Lung (tissue), 12 donors: ENCODE results near the gene HUS1. TPM values are rescaled to one million over a fixed set of nuclear protein-coding genes. Genes with fewer than 3 reads are reported as not detected.

Experiments
- ATAC-seq: fragments of 200-7000 bp; cut with Tn5 transposase; one replicate; pipeline ENCODE4 v1.9.1; 2020; ENCODE audit warnings: moderate number of reproducible peaks; ENCODE audit not compliant: insufficient read depth, low FRiP score
- DNase-seq, 3 donors: peaks; one replicate each; pipeline ENCODE4 v3.0.0-alpha.2; 2013 to 2017
- H3K27ac ChIP-seq, 2 donors: one replicate each; pipeline ENCODE4 v1.5.1; 2013; ENCODE audit warnings: mild to moderate bottlenecking in 2 of 2, moderate library complexity in 2 of 2, control low read depth in 1 of 2, inconsistent platforms in 1 of 2, low read depth in 1 of 2, low read length in 1 of 2
- H3K27me3 ChIP-seq, 3 donors: one replicate each; pipeline ENCODE4 v1.5.1; 2013; ENCODE audit warnings: low read length in 2 of 3; ENCODE audit not compliant: control insufficient read depth in 3 of 3, insufficient read depth in 3 of 3
- H3K36me3 ChIP-seq, 4 donors: one replicate each; pipeline ENCODE4 v1.5.1; 2013; ENCODE audit warnings: low read length in 4 of 4, mild to moderate bottlenecking in 1 of 4, moderate library complexity in 1 of 4; ENCODE audit not compliant: control insufficient read depth in 4 of 4, insufficient read depth in 4 of 4
- H3K4me1 ChIP-seq, 5 donors: one replicate each; pipeline ENCODE4 v1.5.1; 2013; ENCODE audit warnings: low read length in 5 of 5, mild to moderate bottlenecking in 2 of 5, moderate library complexity in 1 of 5; ENCODE audit not compliant: control insufficient read depth in 5 of 5, insufficient read depth in 5 of 5
- H3K4me3 ChIP-seq: one replicate; pipeline ENCODE4 v1.5.1; 2013; ENCODE audit warnings: mild to moderate bottlenecking, control low read depth, moderate library complexity
- H3K9ac ChIP-seq, 2 donors: one replicate each; pipeline ENCODE4 v1.5.1; 2013; ENCODE audit warnings: low read length in 2 of 2, control low read depth in 1 of 2; ENCODE audit not compliant: insufficient read depth in 1 of 2
- H3K9me3 ChIP-seq, 4 donors: one replicate each; pipeline ENCODE4 v1.5.1; 2013; ENCODE audit warnings: low read length in 3 of 4, mild to moderate bottlenecking in 1 of 4, moderate library complexity in 1 of 4; ENCODE audit not compliant: control insufficient read depth in 4 of 4, insufficient read depth in 3 of 4
- CTCF ChIP-seq: IDR thresholded peaks from 2 replicates; pipeline ENCODE4 v1.5.1; 2012; ENCODE audit warnings: mild to moderate bottlenecking; ENCODE audit errors: control extremely low read depth, extremely low read depth
- WGBS, 2 donors: extraction: QIAGEN DNeasy Blood & Tissue Kit; methylation state at CpG; one replicate each; pipeline ENCODE4 v1.1.7; 2013; 5-methylcytosine and 5-hydroxymethylcytosine counted together
- polyA plus RNA-seq, 2 donors: library from polyadenylated mRNA; stranded (reverse); fragments of 200-250 nt; gene quantifications; one replicate each; pipeline ENCODE4 v1.2.1, GENCODE V29; 2013
- total RNA-seq, 2 donors: library from RNA; depleted of rRNA in 1 of 2; stranded (reverse); fragments of >200 nt in 1 of 2; gene quantifications; one replicate each; pipeline ENCODE4 v1.2.1, GENCODE V29; 2014 to 2021
- donor health status: control.
- donor health status: control.
- donor health status: Bipolar disorder and iron deficiency.
- donor health status: healthy.
- donor health status: DM: yes; HTN: yes; CAD: no.

HUS1 gene
- total and polyA plus RNA-seq, 4 donors, result 10.3 to 33.9 (median 19.3) TPM

GRCh38 chr7:48009954-48010353, 30.5 kb upstream of the HUS1 start:
- ATAC-seq (no peak), DNase-seq (no peak)
- 94 to 99% methylated on average over 4 of the region's 4 CpGs for WGBS, 2 donors
- no peaks in the 10 kb centered on the region for H3K27me3 ChIP-seq
- no peak for TF ChIP-seq CTCF
- H3K36me3 ChIP-seq, result no peaks in the 10 kb centered on the region
- no peak overlapping the region for H3K27ac ChIP-seq
- no peak overlapping the region for H3K4me3 ChIP-seq
- H3K4me1 ChIP-seq, result peaks cover 0 to 24% (median 6%) of the 10 kb centered on the region in 5 donors
- H3K9me3 ChIP-seq, result no peaks in the 10 kb centered on the region
- H3K9ac ChIP-seq, result no peak overlapping the region

DNA sequence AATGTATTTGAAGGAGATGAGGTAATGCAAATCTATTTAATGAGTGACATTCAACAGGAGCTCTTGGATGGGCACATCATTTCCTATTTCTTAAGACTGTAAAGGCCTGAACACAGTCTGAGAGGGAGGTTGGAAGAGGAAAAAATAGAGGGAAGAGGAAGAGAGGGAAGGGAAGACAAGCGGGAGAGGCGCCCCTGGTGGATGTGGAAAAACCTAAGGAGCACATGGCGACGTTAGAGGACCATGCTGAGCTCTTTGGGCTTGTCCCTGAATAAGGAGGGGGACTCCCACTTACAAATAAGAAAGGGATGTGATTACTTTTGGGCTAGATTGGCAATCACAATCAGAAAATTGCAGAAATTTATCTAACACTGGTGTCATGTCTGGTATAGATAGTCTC, 29.8 kb upstream of the HUS1 start:
- Histone ChIP-seq H3K27ac (no peak overlapping the region), H3K4me3 (no peak overlapping the region), H3K9ac (no peak overlapping the region), H3K36me3 (no peaks in the 10 kb centered on the region), H3K27me3 (no peaks in the 10 kb centered on the region), H3K9me3 (no peaks in the 10 kb centered on the region), H3K4me1 (peaks cover 0 to 27% (median 6%) of the 10 kb centered on the region in 5 donors)
- ATAC-seq (no peak), DNase-seq (no peak)
- no peak for TF ChIP-seq CTCF
- WGBS, 2 donors, result 84 to 85% methylated on average over 4 of the region's 4 CpGs

GRCh38 chr7:48006866-48007265, 27.5 kb upstream of the HUS1 start:
- Histone ChIP-seq H3K36me3 (no peaks in the 10 kb centered on the region), H3K9me3 (no peaks in the 10 kb centered on the region), H3K4me1 (peaks cover 0 to 25% (median 6%) of the 10 kb centered on the region in 5 donors), H3K4me3 (no peak overlapping the region), H3K9ac (no peak overlapping the region), H3K27ac (no peak overlapping the region), H3K27me3 (no peaks in the 10 kb centered on the region)
- ATAC-seq, result no peak
- no peak for TF ChIP-seq CTCF
- no peak for DNase-seq
- 75 to 87% methylated on average over 6 of the region's 6 CpGs for WGBS, 2 donors

DNA sequence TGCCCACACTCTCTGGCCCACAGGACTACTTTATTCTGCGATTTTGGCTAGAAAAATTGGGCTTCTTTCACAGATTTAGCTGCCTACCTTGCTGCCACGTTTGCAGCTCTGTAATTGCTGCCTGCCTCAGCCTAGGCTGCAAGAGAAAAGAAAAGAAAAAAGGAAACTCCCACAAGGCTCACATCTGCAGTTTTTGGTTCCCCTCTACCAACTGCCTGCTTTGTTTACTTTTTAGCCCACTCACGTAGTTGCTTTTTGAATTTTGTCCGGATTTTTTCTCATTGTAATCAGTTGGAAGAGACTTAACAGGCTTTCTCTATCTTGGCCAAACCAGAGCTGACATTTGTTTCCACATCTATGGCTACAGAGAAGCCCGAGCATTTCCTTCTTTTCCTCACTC, 25.2 kb upstream of the HUS1 start:
- Histone ChIP-seq H3K4me1 (peaks cover 0 to 16% (median 0%) of the 10 kb centered on the region in 5 donors), H3K9me3 (no peaks in the 10 kb centered on the region), H3K36me3 (no peaks in the 10 kb centered on the region), H3K27me3 (no peaks in the 10 kb centered on the region), H3K4me3 (no peak overlapping the region), H3K9ac (no peak overlapping the region), H3K27ac (no peak overlapping the region)
- WGBS, 2 donors, result 36 to 39% methylated on average over 5 of the region's 5 CpGs
- DNase-seq (peak in 2 of 3 donors; percentile 64 to 69), ATAC-seq (no peak)
- TF ChIP-seq CTCF, result no peak
